H9 (cell line): ENCODE measurements around the gene PNMA6F. TPM values are rescaled to one million over a fixed set of nuclear protein-coding genes. Genes with fewer than 3 reads are reported as not detected.

Experiments
- DNase-seq: peaks from one replicate; pipeline ENCODE4 v3.0.0-alpha.2; 2017
- H2AFZ ChIP-seq: one replicate; pipeline ENCODE4 v1.6.1; 2013; ENCODE audit warnings: mild to moderate bottlenecking, low read length, control low read depth, moderate library complexity
- H2AK5ac ChIP-seq: 2 replicates; pipeline ENCODE4 v1.6.1; 2013; ENCODE audit warnings: low read length, control low read depth, mixed read lengths; ENCODE audit not compliant: insufficient read length
- H2BK120ac ChIP-seq: one replicate; pipeline ENCODE4 v1.6.1; 2013; ENCODE audit warnings: low read depth, mild to moderate bottlenecking, low read length, control low read depth, inconsistent platforms; ENCODE audit not compliant: poor library complexity, severe bottlenecking
- H2BK12ac ChIP-seq: 2 replicates; pipeline ENCODE4 v1.6.1; 2013; ENCODE audit warnings: low read length, control low read depth, mixed read lengths, low read depth; ENCODE audit not compliant: insufficient read length
- H2BK15ac ChIP-seq: 2 replicates; pipeline ENCODE4 v1.6.1; 2013; ENCODE audit warnings: low read depth, low read length, control low read depth
- H2BK20ac ChIP-seq: one replicate; pipeline ENCODE4 v1.6.1; 2013; ENCODE audit warnings: low read depth, mild to moderate bottlenecking, low read length, control low read depth, inconsistent platforms; ENCODE audit not compliant: poor library complexity, severe bottlenecking
- H2BK5ac ChIP-seq: 2 replicates; pipeline ENCODE4 v1.6.1; 2013; ENCODE audit warnings: low read length, control low read depth, mixed read lengths; ENCODE audit not compliant: insufficient read length
- H3K14ac ChIP-seq: 2 replicates; pipeline ENCODE4 v1.6.1; 2013; ENCODE audit warnings: low read length, control low read depth; ENCODE audit not compliant: insufficient read depth
- H3K18ac ChIP-seq: 2 replicates; pipeline ENCODE4 v1.6.1; 2013; ENCODE audit warnings: low read depth, mild to moderate bottlenecking, mixed read lengths, low read length, control low read depth; ENCODE audit not compliant: insufficient read length
- H3K23ac ChIP-seq: 2 replicates; pipeline ENCODE4 v1.6.1; 2013; ENCODE audit warnings: low read length, control low read depth, mixed read lengths, low read depth; ENCODE audit not compliant: insufficient read length
- H3K23me2 ChIP-seq: 2 replicates; pipeline ENCODE4 v1.6.1; 2013; ENCODE audit warnings: low read depth, mild to moderate bottlenecking, mixed read lengths, low read length, control low read depth; ENCODE audit not compliant: insufficient read length, poor library complexity, severe bottlenecking
- H3K27ac ChIP-seq: 2 replicates; pipeline ENCODE4 v1.5.1; 2013; ENCODE audit warnings: low read length, control low read depth, mixed read lengths, low read depth; ENCODE audit not compliant: insufficient read length
- H3K27me3 ChIP-seq: 2 replicates; pipeline ENCODE4 v1.6.1; 2013; ENCODE audit warnings: low read length, control low read depth, inconsistent platforms; ENCODE audit not compliant: insufficient read depth
- H3K4ac ChIP-seq: 2 replicates; pipeline ENCODE4 v1.6.1; 2013; ENCODE audit warnings: low read depth, mild to moderate bottlenecking, control low read depth, inconsistent platforms, low read length, moderate library complexity
- H3K4me1 ChIP-seq: 2 replicates; pipeline ENCODE4 v1.6.1; 2013; ENCODE audit warnings: low read length, control low read depth, inconsistent platforms; ENCODE audit not compliant: insufficient read depth
- H3K4me2 ChIP-seq: 2 replicates; pipeline ENCODE4 v1.6.1; 2013; ENCODE audit warnings: low read length, control low read depth, mixed read lengths; ENCODE audit not compliant: insufficient read length, insufficient read depth
- H3K56ac ChIP-seq: 2 replicates; pipeline ENCODE4 v1.6.1; 2013; ENCODE audit warnings: low read depth, mild to moderate bottlenecking, mixed read lengths, low read length, control low read depth; ENCODE audit not compliant: insufficient read length
- H3K79me1 ChIP-seq: 2 replicates; pipeline ENCODE4 v1.6.1; 2013; ENCODE audit warnings: low read depth, mild to moderate bottlenecking, moderate library complexity, low read length, control low read depth, inconsistent platforms; ENCODE audit not compliant: insufficient read depth, poor library complexity, severe bottlenecking
- H3K79me2 ChIP-seq: 2 replicates; pipeline ENCODE4 v1.6.1; 2013; ENCODE audit warnings: low read length, control low read depth, inconsistent platforms; ENCODE audit not compliant: insufficient read depth
- H3K9ac ChIP-seq: 2 replicates; pipeline ENCODE4 v1.6.1; 2013; ENCODE audit warnings: low read length, control low read depth, mixed read lengths; ENCODE audit not compliant: insufficient read length; ENCODE audit errors: extremely low read depth
- H3K9me3 ChIP-seq: one replicate; pipeline ENCODE4 v1.6.1; 2013; ENCODE audit warnings: low read depth, low read length, inconsistent platforms; ENCODE audit not compliant: control insufficient read depth
- H3T11ph ChIP-seq: one replicate; pipeline ENCODE4 v1.6.1; 2013; ENCODE audit warnings: mild to moderate bottlenecking, low read length, control low read depth, inconsistent platforms
- H4K20me1 ChIP-seq: one replicate; pipeline ENCODE4 v1.6.1; 2013; ENCODE audit not compliant: control insufficient read depth, insufficient read length, insufficient read depth
- H4K5ac ChIP-seq: 2 replicates; pipeline ENCODE4 v1.6.1; 2013; ENCODE audit warnings: low read depth, mild to moderate bottlenecking, mixed read lengths, low read length, control low read depth; ENCODE audit not compliant: insufficient read length
- H4K8ac ChIP-seq: replicated peaks from 2 replicates; pipeline ENCODE4 v1.6.1; 2013; ENCODE audit warnings: low read length, control low read depth, mixed read lengths, low read depth; ENCODE audit not compliant: insufficient read length
- H4K91ac ChIP-seq: 2 replicates; pipeline ENCODE4 v1.6.1; 2013; ENCODE audit warnings: low read depth, mild to moderate bottlenecking, moderate library complexity, mixed read lengths, low read length, control low read depth; ENCODE audit not compliant: insufficient read length
- H3K27ac Mint-ChIP-seq, 3 experiments: 2 replicates in 2 of 3; 3 replicates in 1 of 3; pipeline ENCODE4 v1.8.0; 2020 to 2021; ENCODE audit warnings: mixed read lengths in 3 of 3, mild to moderate bottlenecking in 1 of 3, moderate library complexity in 1 of 3
- H3K27me3 Mint-ChIP-seq: 2 replicates; pipeline ENCODE4 v1.8.0; 2021; ENCODE audit warnings: low read depth, mild to moderate bottlenecking, moderate library complexity, mixed read lengths
- H3K36me3 Mint-ChIP-seq, 3 experiments: 2 replicates in 2 of 3; 3 replicates in 1 of 3; pipeline ENCODE4 v1.8.0; 2020 to 2021; ENCODE audit warnings: low read depth in 3 of 3, mixed read lengths in 3 of 3; ENCODE audit not compliant: insufficient read depth in 1 of 3
- H3K4me1 Mint-ChIP-seq, 2 experiments: 2 replicates each; pipeline ENCODE4 v1.8.0; 2020; ENCODE audit warnings: mixed read lengths in 2 of 2
- H3K4me3 Mint-ChIP-seq, 2 experiments: 2 replicates in 1 of 2; 3 replicates in 1 of 2; pipeline ENCODE4 v1.8.0; 2020 to 2021; ENCODE audit warnings: mild to moderate bottlenecking in 2 of 2, mixed read lengths in 2 of 2, moderate library complexity in 1 of 2
- H3K9me3 Mint-ChIP-seq, 2 experiments: 2 replicates in 1 of 2; 3 replicates in 1 of 2; pipeline ENCODE4 v1.8.0; 2020; ENCODE audit warnings: mild to moderate bottlenecking in 2 of 2, mixed read lengths in 2 of 2, moderate library complexity in 1 of 2
- WGBS: extraction: QIAGEN DNeasy Blood & Tissue Kit; methylation state at CpG from one replicate; pipeline ENCODE4 v1.1.7; 2013; ENCODE audit warnings: missing lambda C conversion rate, low lambda C conversion rate, mixed read lengths; ENCODE audit not compliant: insufficient read length; ENCODE audit errors: extremely low coverage; 5-methylcytosine and 5-hydroxymethylcytosine counted together
- total RNA-seq: library from RNA; stranded (reverse); gene quantifications from 2 replicates; pipeline ENCODE4 v1.2.1, GENCODE V29; 2021
- TF ChIP-seq, protein P1 (sequence below): fragments of 200-600 bp; sonication (generic); conservative IDR thresholded peaks from 3 replicates; pipeline ENCODE4 v1.8.0; 2021; ENCODE audit warnings: antibody characterized with exemption, mild to moderate bottlenecking

PNMA6F gene
- total RNA-seq, 1 experiment from 2014 or later, result not detected

DNA sequence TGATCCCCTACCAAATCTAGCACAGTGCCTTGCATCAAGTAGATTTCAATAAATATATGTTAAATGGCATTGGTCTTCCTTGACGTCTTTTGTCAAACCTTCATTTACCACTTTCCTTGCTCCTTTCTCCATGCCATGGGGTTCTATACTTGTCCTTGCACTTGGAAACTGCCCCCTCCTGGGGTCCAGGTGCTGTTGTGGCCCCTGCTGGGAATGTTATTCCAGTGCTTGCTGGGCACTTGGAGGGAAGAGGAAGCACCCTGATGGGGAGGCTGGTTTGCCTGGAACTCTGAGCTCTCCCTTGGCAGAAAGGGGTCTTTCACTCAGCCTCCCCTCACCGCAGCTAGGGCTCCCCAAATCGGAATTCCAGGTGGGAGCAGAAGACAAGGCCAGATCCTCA is 31.3 kb upstream of the PNMA6F start:
- Mint-ChIP-seq H3K4me3 (no peak overlapping the region), H3K9me3 (peaks cover 79 to 90% of the 10 kb centered on the region in 2 experiments), H3K4me1 (peaks cover 6% of the 10 kb centered on the region in 2 experiments; a peak in 2 of 4 replicates), H3K27ac (no peak overlapping the region), H3K36me3 (peaks cover 22 to 58% (median 39%) of the 10 kb centered on the region in 3 experiments), H3K27me3 (peaks cover 3% of the 10 kb centered on the region; the same call in 1 of the 2 replicates)
- Histone ChIP-seq H4K8ac (no peak overlapping the region), H2BK12ac (no peak overlapping the region), H4K5ac (no peak overlapping the region), H3K9me3 (peaks cover 66% of the 10 kb centered on the region), H3K79me2 (no peaks in the 10 kb centered on the region), H3K27me3 (no peaks in the 10 kb centered on the region), H3K79me1 (no peaks in the 10 kb centered on the region), H3K4ac (no peak overlapping the region), H3K4me1 (no peaks in the 10 kb centered on the region), H2AFZ (no peak overlapping the region), H2BK15ac (no peak overlapping the region), H3K14ac (no peak overlapping the region), H2BK5ac (no peak overlapping the region), H4K20me1 (no peaks in the 10 kb centered on the region), H3K27ac (no peak overlapping the region), H2BK120ac (no peak overlapping the region), H3K23ac (no peak overlapping the region), H2BK20ac (no peak overlapping the region), H3K56ac (no peak overlapping the region), H3K23me2 (no peaks in the 10 kb centered on the region), H3T11ph (no peak overlapping the region), H3K4me2 (no peak overlapping the region), H3K9ac (no peak overlapping the region), H2AK5ac (no peak overlapping the region), H4K91ac (no peak overlapping the region), H3K18ac (no peak overlapping the region)
- TF ChIP-seq, protein P1, sequence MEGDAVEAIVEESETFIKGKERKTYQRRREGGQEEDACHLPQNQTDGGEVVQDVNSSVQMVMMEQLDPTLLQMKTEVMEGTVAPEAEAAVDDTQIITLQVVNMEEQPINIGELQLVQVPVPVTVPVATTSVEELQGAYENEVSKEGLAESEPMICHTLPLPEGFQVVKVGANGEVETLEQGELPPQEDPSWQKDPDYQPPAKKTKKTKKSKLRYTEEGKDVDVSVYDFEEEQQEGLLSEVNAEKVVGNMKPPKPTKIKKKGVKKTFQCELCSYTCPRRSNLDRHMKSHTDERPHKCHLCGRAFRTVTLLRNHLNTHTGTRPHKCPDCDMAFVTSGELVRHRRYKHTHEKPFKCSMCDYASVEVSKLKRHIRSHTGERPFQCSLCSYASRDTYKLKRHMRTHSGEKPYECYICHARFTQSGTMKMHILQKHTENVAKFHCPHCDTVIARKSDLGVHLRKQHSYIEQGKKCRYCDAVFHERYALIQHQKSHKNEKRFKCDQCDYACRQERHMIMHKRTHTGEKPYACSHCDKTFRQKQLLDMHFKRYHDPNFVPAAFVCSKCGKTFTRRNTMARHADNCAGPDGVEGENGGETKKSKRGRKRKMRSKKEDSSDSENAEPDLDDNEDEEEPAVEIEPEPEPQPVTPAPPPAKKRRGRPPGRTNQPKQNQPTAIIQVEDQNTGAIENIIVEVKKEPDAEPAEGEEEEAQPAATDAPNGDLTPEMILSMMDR, result no peak
- WGBS, result no CpG with 5 or more reads among the region's 3 CpGs
- no peak for DNase-seq
